HT-29 (cell line): ENCODE results near the gene KRTAP5-10. TPM values are rescaled to one million over a fixed set of nuclear protein-coding genes. Genes with fewer than 3 reads are reported as not detected.
"Not testable (repeated sequence)": the region's sequence is repeated elsewhere in the genome, so short reads cannot be mapped to it uniquely, and the experiment has no call there.

ENCODE experiments used
- DNase-seq: peaks from one replicate; pipeline ENCODE4 v3.0.0-alpha.2; 2015; ENCODE audit warnings: low spot score
- total RNA-seq: library from RNA; depleted of rRNA; stranded (reverse); fragments of >200 nt; shearing (Covaris generic); gene quantifications from 2 replicates; pipeline ENCODE4 v1.2.3, GENCODE V29; 2014; rRNA removed

KRTAP5-10 gene
- total RNA-seq = not detected in 2 replicates

DNA sequence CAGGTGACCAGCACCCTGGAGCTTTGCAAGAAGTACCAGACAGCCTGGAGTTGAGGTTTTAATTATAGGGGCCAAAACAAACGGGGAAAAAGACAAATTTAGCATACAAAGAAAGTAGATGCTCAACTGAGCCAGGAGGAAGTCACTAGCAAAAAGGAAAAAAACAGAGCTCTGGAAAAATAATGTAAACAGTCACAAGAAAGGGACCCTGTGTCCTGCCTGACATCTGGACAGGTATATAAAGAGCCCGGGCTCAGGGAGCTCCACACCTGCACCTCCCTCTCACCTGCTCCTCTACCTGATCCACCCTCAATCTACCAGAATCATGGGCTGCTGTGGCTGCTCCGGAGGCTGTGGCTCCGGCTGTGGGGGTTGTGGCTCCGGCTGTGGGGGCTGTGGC lies at the start of gene KRTAP5-10:
Gene KRTAP5-10 (plus strand): TSS at position 301 of the 400 bp plus-strand sequence. CDS start 25 bp downstream, at position 326.
- DNase-seq = no peak

- DNase-seq = no peak
These were observed 46.6 kb upstream of the KRTAP5-10 start for GRCh38 chr11:71518506-71519471.

- no peak for DNase-seq
These were observed 45.8 kb upstream of the KRTAP5-10 start for GRCh38 chr11:71519546-71519945.

GRCh38 chr11:71525188-71525937 lies 40.0 kb upstream of the KRTAP5-10 start:
- DNase-seq = no peak

GRCh38 chr11:71525938-71526495 lies 39.3 kb upstream of the KRTAP5-10 start:
- no peak for DNase-seq

DNA sequence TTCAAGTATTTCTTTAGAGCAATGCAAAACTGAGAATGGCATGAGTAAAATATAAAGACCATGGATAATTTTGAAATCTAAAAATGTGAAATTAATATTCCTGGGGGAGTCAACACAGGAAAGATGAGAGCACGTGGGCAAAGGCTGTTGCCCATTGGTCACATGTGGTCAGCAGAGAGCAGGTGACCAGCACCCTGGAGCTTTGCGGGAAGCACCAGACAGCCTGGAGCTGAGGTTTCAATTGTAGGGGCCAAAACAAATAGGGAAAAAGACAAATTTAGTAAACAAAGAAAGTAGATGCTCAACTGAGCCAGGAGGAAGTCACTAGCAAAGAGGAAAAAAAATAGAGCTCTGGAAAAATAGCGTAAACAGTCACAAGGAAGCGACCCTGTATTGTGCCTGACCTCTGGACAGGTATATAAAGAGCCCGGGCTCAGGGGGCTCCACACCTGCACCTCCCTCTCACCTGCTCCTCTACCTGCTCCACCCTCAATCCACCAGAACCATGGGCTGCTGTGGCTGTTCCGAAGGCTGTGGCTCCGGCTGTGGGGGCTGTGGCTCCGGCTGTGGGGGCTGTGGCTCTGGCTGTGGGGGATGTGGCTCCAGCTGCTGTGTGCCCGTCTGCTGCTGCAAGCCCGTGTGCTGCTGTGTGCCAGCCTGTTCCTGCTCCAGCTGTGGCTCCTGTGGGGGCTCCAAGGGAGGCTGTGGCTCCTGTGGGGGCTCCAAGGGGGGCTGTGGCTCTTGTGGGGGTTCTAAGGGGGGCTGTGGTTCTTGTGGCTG lies 38.4 kb upstream of the KRTAP5-10 start, which contains the start of gene KRTAP5-7:
Gene KRTAP5-7 (plus strand): TSS at position 472 of the 780 bp plus-strand sequence. CDS start 34 bp downstream, at position 506.
- not testable (repeated sequence) for DNase-seq

GRCh38 chr11:71527576-71528210 lies 37.7 kb upstream of the KRTAP5-10 start:
- no peak for DNase-seq

- DNase-seq = no peak
These were observed 34.8 kb upstream of the KRTAP5-10 start for GRCh38 chr11:71530602-71531001.

DNA sequence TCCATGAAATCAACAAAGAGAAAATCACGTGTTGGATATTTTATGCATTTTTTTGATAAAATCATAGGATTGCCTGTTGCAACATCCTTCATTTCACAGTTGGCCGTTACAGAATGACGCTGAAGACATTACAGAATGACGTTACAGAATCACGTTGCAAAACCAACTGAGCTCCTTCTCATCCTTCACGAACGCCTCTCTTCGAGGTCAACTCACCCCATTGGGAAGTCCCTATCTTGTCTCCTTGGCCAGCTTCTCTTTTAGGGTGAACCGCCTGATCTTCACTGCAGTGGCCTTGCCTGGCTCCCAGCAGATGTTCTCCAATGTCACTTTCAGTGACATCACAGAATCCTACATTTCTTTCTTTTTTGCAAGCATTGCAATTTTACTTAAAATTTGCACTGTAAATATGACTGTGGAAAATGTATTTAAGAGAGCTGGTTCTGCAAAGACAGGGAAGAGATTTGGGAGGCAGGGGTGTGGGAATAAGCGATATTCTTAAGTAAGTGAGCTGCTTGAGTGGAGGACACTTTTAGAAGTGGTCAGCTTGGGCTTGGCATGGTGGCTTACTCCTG lies 33.2 kb upstream of the KRTAP5-10 start:
- DNase-seq = no peak

GRCh38 chr11:71534711-71535608 lies 30.4 kb upstream of the KRTAP5-10 start:
- DNase-seq = not testable (repeated sequence)

DNA sequence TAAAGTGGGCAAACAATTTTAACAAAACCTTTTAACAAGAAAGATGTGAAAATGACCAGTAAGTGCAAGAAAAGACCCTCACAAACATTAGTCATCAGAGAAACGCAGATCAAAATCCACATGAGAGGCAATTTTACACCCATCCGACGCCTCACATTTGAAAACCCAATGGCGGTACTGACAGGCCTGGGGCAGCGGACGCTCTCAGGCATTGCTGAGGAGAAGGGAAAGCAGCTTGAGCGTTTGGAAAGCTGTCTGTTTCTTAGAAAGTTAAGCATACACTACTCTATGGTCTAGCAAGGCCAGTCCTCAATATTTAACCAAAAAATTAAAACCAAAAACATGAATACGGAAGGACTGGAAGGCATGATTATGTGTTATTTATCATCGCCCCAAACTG lies 29.5 kb upstream of the KRTAP5-10 start:
- no peak for DNase-seq

- no peak for DNase-seq
These were observed 27.8 kb upstream of the KRTAP5-10 start for GRCh38 chr11:71537537-71537936.

DNA sequence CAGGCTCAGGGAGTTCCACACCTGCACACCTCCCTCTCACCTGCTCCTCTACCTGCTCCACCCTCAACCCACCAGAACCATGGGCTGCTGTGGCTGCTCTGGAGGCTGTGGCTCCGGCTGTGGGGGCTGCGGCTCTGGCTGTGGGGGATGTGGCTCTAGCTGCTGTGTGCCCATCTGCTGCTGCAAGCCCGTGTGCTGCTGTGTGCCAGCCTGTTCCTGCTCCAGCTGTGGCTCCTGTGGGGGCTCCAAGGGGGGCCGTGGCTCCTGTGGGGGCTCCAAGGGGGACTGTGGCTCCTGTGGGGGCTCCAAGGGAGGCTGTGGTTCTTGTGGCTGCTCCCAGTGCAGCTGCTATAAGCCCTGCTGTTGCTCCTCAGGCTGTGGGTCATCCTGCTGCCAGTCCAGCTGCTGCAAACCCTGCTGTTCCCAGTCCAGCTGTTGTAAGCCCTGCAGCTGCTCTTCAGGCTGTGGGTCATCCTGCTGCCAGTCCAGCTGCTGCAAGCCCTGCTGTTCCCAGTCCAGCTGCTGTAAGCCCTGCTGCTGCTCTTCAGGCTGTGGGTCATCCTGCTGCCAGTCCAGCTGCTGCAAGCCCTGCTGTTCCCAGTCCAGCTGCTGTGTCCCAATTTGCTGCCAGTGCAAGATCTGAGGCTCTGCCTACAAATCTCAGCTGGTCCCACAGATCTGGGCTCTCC lies 27.2 kb upstream of the KRTAP5-10 start, which contains the start of gene KRTAP5-8:
Gene KRTAP5-8 (plus strand): TSS at position 49 of the 689 bp plus-strand sequence. CDS start 31 bp downstream, at position 80.
- not testable (repeated sequence) for DNase-seq

- no peak for DNase-seq
These were observed 26.7 kb upstream of the KRTAP5-10 start for GRCh38 chr11:71538666-71538990.

DNA sequence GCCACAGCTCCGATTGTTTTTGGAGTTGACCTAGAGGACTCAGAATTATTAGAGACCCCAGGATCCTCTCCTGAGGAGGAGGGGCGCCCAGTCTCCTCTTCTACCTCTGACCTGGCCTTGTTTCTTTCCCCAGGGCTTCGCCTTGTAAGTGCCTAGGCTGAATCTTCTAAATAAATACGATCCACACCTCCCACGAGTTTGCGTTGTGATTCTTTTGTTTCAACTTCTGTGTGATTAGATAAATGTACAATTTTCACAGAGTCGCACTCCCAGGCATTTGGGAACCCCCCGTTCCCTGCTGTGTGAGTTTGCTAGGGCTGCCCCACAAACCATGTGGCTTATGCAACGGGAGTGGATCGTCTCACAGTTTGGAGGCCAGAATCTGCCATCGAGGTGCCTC lies 26.3 kb upstream of the KRTAP5-10 start:
- no peak for DNase-seq

GRCh38 chr11:71539971-71540370 lies 25.4 kb upstream of the KRTAP5-10 start:
- DNase-seq = not testable (repeated sequence)

DNA sequence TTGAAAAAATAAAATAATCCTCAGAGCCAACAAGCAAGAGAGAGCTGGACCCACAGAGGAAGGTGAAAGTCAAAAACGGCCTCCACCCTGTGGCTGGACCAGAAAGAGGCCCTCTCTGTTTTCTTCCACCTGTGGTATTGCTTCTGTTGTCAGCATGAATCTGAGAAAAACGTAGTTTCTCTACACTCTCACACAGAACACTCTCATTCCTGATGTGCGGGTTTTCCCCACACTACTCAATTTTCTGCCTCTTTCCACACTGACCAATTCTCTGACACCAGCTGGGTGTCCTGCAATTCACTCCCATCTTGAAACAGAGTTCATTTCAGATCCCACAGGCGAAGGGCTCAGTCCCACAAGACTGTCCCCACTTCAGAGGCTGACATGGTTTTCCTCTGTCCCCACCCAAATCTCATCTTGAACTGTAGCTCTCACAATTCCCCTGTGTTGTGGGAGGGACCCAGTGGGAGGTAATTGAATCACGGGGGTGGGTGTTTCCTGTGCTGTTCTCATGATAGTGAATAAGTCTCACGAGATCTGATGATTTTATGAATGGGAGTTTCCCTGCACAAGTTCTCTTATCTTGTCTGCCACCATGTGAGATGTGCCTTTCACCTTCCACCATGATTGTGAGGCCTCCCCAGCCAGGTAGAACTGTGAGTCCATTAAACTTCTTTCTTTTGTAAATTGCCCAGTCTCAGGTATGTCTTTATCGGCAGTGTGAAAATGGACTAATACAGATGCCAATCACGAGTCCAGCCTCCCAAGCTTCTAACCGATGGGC lies 24.6 kb upstream of the KRTAP5-10 start:
- DNase-seq = not testable (repeated sequence)

- DNase-seq = no peak
These were observed 23.0 kb upstream of the KRTAP5-10 start for GRCh38 chr11:71542382-71542781.
